CD4-positive, alpha-beta T cell treated with Interleukin-17A for 1 hour (primary cell): ENCODE data around the gene NELFB.

Experiments
- DNase-seq: peaks from one replicate; pipeline ENCODE4 v3.0.0-alpha.2; 2020

NELFB gene

GRCh38 chr9:137254624-137255447 is at the start of gene NELFB:
Gene NELFB, plus strand, starts transcription at chr9:137255327.
- peak; percentile 94 for DNase-seq

GRCh38 chr9:137206602-137207001 is 48.5 kb upstream of the NELFB start:
- DNase-seq: no peak

GRCh38 chr9:137211532-137211931 is 43.6 kb upstream of the NELFB start:
- DNase-seq: no peak

GRCh38 chr9:137212520-137212919 is 42.6 kb upstream of the NELFB start:
- DNase-seq: no peak

DNA sequence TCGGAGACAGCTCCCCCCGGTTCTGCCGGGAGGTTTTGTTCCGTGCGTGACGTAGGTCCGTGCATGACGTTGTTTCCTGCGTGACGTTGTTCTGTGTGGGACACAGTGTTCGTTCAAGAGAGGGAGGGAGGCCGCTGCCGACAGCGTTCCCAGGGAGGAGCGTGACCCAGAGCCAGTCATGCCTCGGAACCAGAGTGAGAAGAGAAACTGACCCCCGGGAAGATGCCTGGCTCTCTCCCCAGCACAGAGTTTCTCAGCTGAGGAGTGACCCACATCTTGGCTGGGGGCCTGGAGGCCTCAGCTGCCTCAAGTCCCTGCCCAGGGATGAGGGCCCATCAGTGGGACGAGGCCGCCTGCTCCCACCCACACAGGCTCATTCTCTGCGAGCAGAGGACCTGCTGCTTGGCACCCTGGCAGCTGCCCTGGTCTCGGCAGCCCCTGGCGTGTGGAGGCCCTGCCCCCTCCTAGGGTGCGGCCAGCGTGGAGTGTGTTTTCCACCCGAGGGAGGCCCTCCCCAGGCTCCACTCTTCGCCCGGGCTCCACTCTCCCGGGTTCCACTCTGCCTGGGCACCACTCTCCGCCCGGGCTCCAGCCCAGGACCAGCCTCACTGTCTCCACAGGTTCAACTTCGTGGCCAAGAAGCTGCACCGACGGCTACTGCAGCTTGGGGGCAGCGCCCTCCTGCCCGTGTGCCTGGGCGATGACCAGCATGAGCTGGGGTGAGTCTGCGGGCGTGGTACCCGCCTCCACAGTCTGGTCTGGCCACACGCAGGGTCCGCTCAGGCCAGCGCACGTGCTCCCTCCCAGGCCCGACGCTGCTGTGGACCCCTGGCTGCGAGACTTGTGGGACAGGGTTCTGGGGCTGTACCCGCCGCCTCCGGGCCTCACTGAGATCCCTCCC is 41.7 kb upstream of the NELFB start:
- DNase-seq: no peak

- DNase-seq: no peak
These were observed 40.5 kb upstream of the NELFB start for GRCh38 chr9:137214620-137215019.

- DNase-seq: no peak
These were observed 39.7 kb upstream of the NELFB start for GRCh38 chr9:137215196-137215986.

DNA sequence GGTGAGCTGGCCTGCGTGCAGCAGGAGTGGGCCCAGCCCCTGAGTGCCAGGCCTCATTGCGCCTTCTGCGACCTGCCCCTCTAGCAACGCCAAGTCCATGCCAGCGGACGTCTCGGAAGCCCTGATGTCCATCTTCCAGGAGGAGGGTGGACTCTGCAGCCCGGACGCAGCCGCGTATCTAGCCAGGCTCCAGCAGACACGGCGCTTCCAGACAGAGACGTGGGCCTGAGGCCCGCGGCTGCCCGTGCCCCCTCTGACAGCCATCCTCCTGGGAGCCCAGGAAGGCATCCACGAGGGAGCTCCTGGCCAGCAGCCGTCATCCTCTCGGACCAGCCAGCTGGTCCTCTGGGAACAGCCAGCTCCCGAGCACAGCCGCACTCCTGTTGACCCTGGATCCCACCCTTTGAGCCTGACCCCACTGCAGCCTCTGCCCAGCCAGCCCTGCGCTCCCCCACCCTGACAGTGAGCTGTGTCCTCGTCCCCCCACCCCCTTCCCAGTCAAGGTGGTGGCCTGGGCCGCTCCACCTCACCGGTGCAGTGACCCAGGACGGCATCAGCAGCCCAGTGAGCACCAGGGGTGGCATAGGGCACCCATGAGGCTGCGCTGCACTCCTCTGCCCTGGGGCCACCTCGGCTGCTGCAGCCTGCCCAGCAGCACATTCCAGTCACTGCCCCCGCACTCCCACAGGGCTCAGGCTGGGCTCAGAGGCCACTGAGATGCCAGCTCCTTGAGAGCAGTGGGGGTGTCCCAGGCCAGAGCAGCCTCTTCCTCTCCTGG is 38.8 kb upstream of the NELFB start:
- no peak for DNase-seq

GRCh38 chr9:137217276-137218211 is 37.6 kb upstream of the NELFB start:
- no peak for DNase-seq

- DNase-seq: no peak
These were observed 36.8 kb upstream of the NELFB start for GRCh38 chr9:137218212-137218753.

- no peak for DNase-seq
These were observed 36.3 kb upstream of the NELFB start for GRCh38 chr9:137218754-137219271.

DNA sequence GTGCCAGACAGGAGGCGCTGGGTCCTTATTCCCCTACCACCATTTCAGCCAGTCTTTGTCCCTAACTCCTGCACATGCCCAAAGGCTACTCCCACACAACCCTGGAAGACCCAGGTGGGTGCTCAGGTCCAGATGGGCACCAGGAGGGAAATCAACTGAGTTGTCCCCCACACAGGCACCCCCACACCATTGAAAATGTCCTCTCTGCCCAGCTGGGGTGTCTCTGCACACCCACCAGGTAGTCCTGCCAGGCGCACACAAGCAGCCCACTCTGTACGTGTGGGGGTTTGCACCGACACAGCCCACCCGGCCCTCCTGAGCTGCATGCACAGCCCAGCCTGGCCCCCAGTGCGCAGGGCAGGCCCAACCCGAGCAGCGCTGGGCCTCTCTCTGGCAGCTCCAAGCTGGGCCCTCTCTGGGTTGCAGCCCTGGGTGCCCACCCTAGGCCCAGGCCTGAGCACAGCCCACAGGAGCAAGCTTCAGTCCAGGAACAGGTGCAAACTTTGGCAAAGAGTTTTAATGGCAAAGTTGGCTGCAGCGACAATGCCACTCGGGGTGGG is 35.3 kb upstream of the NELFB start:
- DNase-seq: no peak

GRCh38 chr9:137220317-137221094 is 34.6 kb upstream of the NELFB start:
- no peak for DNase-seq

DNA sequence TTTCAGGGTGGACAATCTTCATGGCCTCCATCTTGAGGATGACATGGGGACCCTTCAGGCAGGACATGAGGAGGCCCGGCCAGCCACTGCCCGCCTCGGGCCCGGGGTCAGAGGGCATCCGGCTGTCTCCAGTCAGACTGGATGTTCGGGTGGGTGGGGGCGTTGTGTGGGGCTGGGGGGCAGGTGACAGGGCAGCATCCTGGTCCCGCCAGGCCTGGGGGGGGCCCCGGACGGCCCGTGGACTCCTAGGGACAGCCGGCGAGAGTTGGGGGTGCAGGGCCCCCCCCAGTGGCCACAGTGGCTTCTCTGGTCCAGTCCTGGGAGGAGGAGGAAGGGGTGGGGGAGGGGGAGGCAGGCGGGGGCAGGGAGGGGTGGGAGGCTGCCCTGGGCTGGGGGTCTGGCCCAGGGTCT is 34.0 kb upstream of the NELFB start:
- no peak for DNase-seq

- DNase-seq: peak; percentile 19
These were observed 33.5 kb upstream of the NELFB start for GRCh38 chr9:137221506-137222111.

DNA sequence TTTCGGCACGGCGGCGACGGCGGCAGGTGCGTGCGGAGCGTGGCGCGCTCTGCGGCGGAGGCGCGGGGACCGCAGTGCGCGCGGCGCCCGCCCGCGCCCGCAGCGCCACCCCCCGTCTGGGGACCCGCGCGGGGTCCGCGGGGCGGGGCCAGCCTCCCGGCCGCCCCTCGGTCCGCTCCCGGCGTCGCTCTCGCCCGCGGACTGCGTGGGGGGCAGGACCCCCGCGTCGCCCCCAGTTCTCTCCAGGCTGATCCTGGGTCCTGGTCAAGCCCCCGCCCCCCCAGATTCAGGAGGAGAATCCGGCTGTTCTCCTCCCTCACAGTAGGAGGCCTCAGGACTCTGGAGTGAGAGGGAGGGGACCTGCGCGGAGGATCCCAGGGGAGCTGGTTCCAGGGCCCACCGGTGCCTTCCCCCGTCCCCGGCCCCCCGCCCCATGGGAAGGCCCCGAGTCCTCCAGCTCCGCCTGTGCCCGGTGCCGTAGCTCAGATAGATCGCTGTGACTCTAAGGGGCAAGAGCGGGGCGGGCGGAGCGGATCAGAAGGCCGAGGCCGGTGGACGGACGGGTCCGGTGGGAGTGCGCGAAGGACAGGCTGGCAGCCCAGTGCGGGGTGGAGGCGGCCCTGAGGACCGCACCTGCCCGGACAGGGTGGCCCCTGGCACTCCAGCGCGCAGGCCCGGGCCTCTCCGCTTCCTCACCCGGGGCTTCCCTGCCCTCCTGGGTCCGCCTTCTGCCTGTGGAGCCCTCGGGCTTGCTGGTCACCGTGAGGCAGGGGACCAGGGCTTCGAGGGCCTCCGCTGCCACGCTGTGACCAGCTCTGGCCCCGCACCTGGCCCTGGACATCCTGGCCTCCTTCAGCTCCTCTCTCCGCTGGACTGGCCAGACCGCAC is 32.7 kb upstream of the NELFB start, which contains the start of gene RNF208:
RNF208 (minus strand) TSS at position 51 of the 888 bp plus-strand sequence. CDS start 1,028 bp downstream, outside the sequence.
- DNase-seq: no peak
